Liver (tissue), 9 donors: ENCODE results near the gene C2CD4C. TPM values are rescaled to one million over a fixed set of nuclear protein-coding genes. Genes with fewer than 3 reads are reported as not detected.

Experiments used
- DNase-seq: peaks from one replicate; pipeline ENCODE4 v3.0.0-alpha.2; 2017; ENCODE audit warnings: low spot score
- H3K27ac ChIP-seq, 2 donors: one replicate each; pipeline ENCODE4 v1.7.0; 2013; ENCODE audit warnings: inconsistent platforms in 2 of 2, low read length in 2 of 2, control low read depth in 1 of 2, low read depth in 1 of 2, mild to moderate bottlenecking in 1 of 2
- H3K27me3 ChIP-seq, 4 donors: one replicate each; pipeline versions ENCODE4 v1.6.1 to v1.7.0; 2013; ENCODE audit warnings: low read length in 3 of 4, inconsistent platforms in 1 of 4, mild to moderate bottlenecking in 1 of 4, moderate library complexity in 1 of 4; ENCODE audit not compliant: control insufficient read depth in 4 of 4, insufficient read depth in 4 of 4
- H3K36me3 ChIP-seq, 4 donors: one replicate each; pipeline versions ENCODE4 v1.6.1 to v1.7.0; 2013; ENCODE audit warnings: low read length in 3 of 4, mild to moderate bottlenecking in 3 of 4, low read depth in 1 of 4, moderate library complexity in 1 of 4; ENCODE audit not compliant: control insufficient read depth in 4 of 4, insufficient read depth in 3 of 4
- H3K4me1 ChIP-seq, 4 donors: one replicate each; pipeline versions ENCODE4 v1.6.1 to v1.7.0; 2013; ENCODE audit warnings: low read length in 3 of 4, mild to moderate bottlenecking in 3 of 4, moderate library complexity in 1 of 4; ENCODE audit not compliant: control insufficient read depth in 4 of 4, insufficient read depth in 4 of 4
- H3K4me3 ChIP-seq, 3 donors: one replicate each; pipeline versions ENCODE4 v1.6.1 to v1.7.0; 2013; ENCODE audit warnings: low read length in 3 of 3, control low read depth in 1 of 3, low read depth in 1 of 3, mild to moderate bottlenecking in 1 of 3
- H3K9ac ChIP-seq, 2 donors: one replicate each; pipeline ENCODE4 v1.7.0; 2013; ENCODE audit warnings: low read length in 2 of 2, mild to moderate bottlenecking in 2 of 2, moderate library complexity in 2 of 2, control low read depth in 1 of 2, low read depth in 1 of 2
- H3K9me3 ChIP-seq, 4 donors: one replicate each; pipeline versions ENCODE4 v1.6.1 to v1.7.0; 2013; ENCODE audit warnings: low read length in 3 of 4; ENCODE audit not compliant: control insufficient read depth in 4 of 4
- ATF3 ChIP-seq: IDR thresholded peaks from 2 replicates; pipeline ENCODE4 v1.6.1; 2016; ENCODE audit warnings: antibody characterized with exemption
- CTCF ChIP-seq: fragments of 150-350 bp; IDR thresholded peaks from 2 replicates; pipeline ENCODE4 v1.5.1; 2017; ENCODE audit warnings: improper control_type of control experiment, low read depth, low read length; ENCODE audit not compliant: missing input control
- EGR1 ChIP-seq, 2 donors: IDR thresholded peaks; 2 replicates each; pipeline ENCODE4 v1.6.1; 2016 to 2018; ENCODE audit warnings: antibody characterized with exemption in 2 of 2, low read depth in 2 of 2
- FOXA2 ChIP-seq: IDR thresholded peaks from 2 replicates; pipeline ENCODE4 v1.6.1; 2016; ENCODE audit warnings: antibody characterized with exemption
- GABPA ChIP-seq, 2 donors: IDR thresholded peaks in 1 of 2; conservative IDR thresholded peaks in 1 of 2; 2 replicates each; pipeline ENCODE4 v1.6.1; 2016; ENCODE audit warnings: antibody characterized with exemption in 2 of 2, mild to moderate bottlenecking in 1 of 2, moderate library complexity in 1 of 2
- HNF4G ChIP-seq: IDR thresholded peaks from 2 replicates; pipeline ENCODE4 v1.6.1; 2016; ENCODE audit warnings: antibody characterized with exemption
- JUND ChIP-seq, 2 donors: IDR thresholded peaks; 2 replicates each; pipeline ENCODE4 v1.6.1; 2016; ENCODE audit warnings: antibody characterized with exemption in 2 of 2
- MAX ChIP-seq: IDR thresholded peaks from 2 replicates; pipeline ENCODE4 v1.6.1; 2016; ENCODE audit warnings: antibody characterized with exemption
- NR2F2 ChIP-seq: IDR thresholded peaks from 2 replicates; pipeline ENCODE4 v1.6.1; 2016; ENCODE audit warnings: antibody characterized with exemption
- RAD21 ChIP-seq, 2 donors: IDR thresholded peaks; 2 replicates each; pipeline ENCODE4 v1.6.1; 2016; ENCODE audit warnings: antibody characterized with exemption in 2 of 2, mild to moderate bottlenecking in 2 of 2
- REST ChIP-seq: IDR thresholded peaks from 2 replicates; pipeline ENCODE4 v1.6.1; 2016; ENCODE audit warnings: antibody characterized with exemption, mild to moderate bottlenecking
- SP1 ChIP-seq: IDR thresholded peaks from 2 replicates; pipeline ENCODE4 v1.6.1; 2018; ENCODE audit warnings: antibody characterized with exemption, mild to moderate bottlenecking
- TAF1 ChIP-seq: conservative IDR thresholded peaks from 2 replicates; pipeline ENCODE4 v1.6.1; 2016; ENCODE audit warnings: antibody characterized with exemption, mild to moderate bottlenecking
- YY1 ChIP-seq: IDR thresholded peaks from 2 replicates; pipeline ENCODE4 v1.6.1; 2016; ENCODE audit warnings: antibody characterized with exemption, mild to moderate bottlenecking
- WGBS: extraction: QIAGEN DNeasy Blood & Tissue Kit; methylation state at CpG from one replicate; pipeline ENCODE4 v1.1.7; 2013; 5-methylcytosine and 5-hydroxymethylcytosine counted together
- polyA plus RNA-seq, 2 donors: library from polyadenylated mRNA; stranded (reverse) in 1 of 2; unstranded in 1 of 2; fragments of 200-250 nt in 1 of 2; fragments of >200 nt in 1 of 2; fragmentation: Nextera tagmentation in 1 of 2; extraction: Ambion mirVana in 1 of 2; gene quantifications; one replicate each; pipeline versions ENCODE4 v1.2.1 to v1.2.3, GENCODE V29; 2013 to 2015
- total RNA-seq, 2 donors: library from RNA; depleted of rRNA; stranded (reverse); fragments of >200 nt; gene quantifications; one replicate each; pipeline ENCODE4 v1.2.3, GENCODE V29; 2014
- donor health status: healthy.
- donor health status: healthy.
- donor health status: healthy.
- donor health status: healthy.
- donor health status: healthy.

The C2CD4C gene
- total and polyA plus RNA-seq, 4 donors: 0.08 to 0.42 (median 0.19) TPM

GRCh38 chr19:405121-405965, 3.6 kb downstream of the C2CD4C start:
- TF ChIP-seq HNF4G: no peak
- no peak for TF ChIP-seq JUND (IDR thresholded peaks at IDR 0.05)
- TF ChIP-seq NR2F2: no peak
- no peak for TF ChIP-seq TAF1
- TF ChIP-seq ATF3: no peak
- no peak for TF ChIP-seq FOXA2
- TF ChIP-seq EGR1 (IDR thresholded peaks at IDR 0.05; ENCODE audit: low read depth in 2 of 2): no peak
- TF ChIP-seq CTCF: no peak
- TF ChIP-seq REST: no peak
- TF ChIP-seq RAD21 (IDR thresholded peaks at IDR 0.05): no peak
- no peak for TF ChIP-seq SP1
- no peak for TF ChIP-seq MAX
- no peak overlapping the region for H3K4me3 ChIP-seq
- H3K27me3 ChIP-seq: peaks cover 0 to 5% (median 0%) of the 10 kb centered on the region in 4 donors
- H3K4me1 ChIP-seq: peaks cover 11 to 14% (median 12%) of the 10 kb centered on the region in 4 donors
- 43% methylated on average over 29 of the region's 29 CpGs for WGBS
- no peak overlapping the region for H3K27ac ChIP-seq
- H3K36me3 ChIP-seq: no peaks in the 10 kb centered on the region
- no peaks in the 10 kb centered on the region for H3K9me3 ChIP-seq
- no peak overlapping the region for H3K9ac ChIP-seq
- DNase-seq: no peak

GRCh38 chr19:403221-404027, 5.5 kb downstream of the C2CD4C start:
- Histone ChIP-seq H3K27me3 (peaks cover 0 to 3% (median 0%) of the 10 kb centered on the region in 4 donors), H3K4me3 (no peak overlapping the region)
- WGBS: 75% methylated on average over 38 of the region's 38 CpGs
- TF ChIP-seq NR2F2: no peak
- TF ChIP-seq RAD21 (IDR thresholded peaks at IDR 0.05): no peak
- TF ChIP-seq EGR1 (IDR thresholded peaks at IDR 0.05; ENCODE audit: low read depth in 2 of 2): no peak
- no peak for TF ChIP-seq MAX
- no peak for TF ChIP-seq GABPA (IDR thresholded peaks at IDR 0.05 in 1 of 2, conservative IDR thresholded peaks at IDR 0.05 in 1 of 2)
- TF ChIP-seq CTCF: no peak
- TF ChIP-seq REST: no peak
- TF ChIP-seq YY1: no peak
- no peak for TF ChIP-seq ATF3

More at GRCh38 chr19:403221-404027, 5.5 kb downstream of the C2CD4C start:
- Histone ChIP-seq H3K27ac (no peak overlapping the region), H3K9me3 (no peaks in the 10 kb centered on the region), H3K36me3 (no peaks in the 10 kb centered on the region), H3K4me1 (peaks cover 0 to 2% (median 0%) of the 10 kb centered on the region in 4 donors), H3K9ac (no peak overlapping the region)
- DNase-seq: no peak
